ENCODE measurements around the gene UBASH3A.

DNA sequence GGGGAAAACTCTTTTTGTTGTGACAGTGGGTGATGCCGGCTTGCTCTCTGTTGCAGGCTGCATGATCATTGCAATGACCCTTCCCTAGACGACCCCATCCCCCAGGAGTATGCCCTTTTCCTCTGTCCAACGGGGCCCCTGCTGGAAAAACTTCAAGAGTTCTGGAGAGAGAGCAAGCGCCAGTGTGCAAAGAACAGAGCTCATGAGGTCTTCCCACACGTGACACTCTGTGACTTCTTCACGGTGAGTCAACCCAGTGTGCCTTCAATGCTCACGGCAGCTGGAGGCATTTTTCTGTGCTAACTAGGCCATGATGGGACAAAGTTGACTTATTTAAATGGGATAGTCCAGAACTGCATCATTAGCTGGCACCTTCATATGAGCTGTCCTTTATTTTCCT is 5.7 kb downstream of the UBASH3A start:
- no peak for TF ChIP-seq POLR2AphosphoS5 (IDR thresholded peaks at IDR 0.05; ENCODE audit: insufficient read depth in 1 of 2, low read depth in 1 of 2)
- TF ChIP-seq, protein P1, sequence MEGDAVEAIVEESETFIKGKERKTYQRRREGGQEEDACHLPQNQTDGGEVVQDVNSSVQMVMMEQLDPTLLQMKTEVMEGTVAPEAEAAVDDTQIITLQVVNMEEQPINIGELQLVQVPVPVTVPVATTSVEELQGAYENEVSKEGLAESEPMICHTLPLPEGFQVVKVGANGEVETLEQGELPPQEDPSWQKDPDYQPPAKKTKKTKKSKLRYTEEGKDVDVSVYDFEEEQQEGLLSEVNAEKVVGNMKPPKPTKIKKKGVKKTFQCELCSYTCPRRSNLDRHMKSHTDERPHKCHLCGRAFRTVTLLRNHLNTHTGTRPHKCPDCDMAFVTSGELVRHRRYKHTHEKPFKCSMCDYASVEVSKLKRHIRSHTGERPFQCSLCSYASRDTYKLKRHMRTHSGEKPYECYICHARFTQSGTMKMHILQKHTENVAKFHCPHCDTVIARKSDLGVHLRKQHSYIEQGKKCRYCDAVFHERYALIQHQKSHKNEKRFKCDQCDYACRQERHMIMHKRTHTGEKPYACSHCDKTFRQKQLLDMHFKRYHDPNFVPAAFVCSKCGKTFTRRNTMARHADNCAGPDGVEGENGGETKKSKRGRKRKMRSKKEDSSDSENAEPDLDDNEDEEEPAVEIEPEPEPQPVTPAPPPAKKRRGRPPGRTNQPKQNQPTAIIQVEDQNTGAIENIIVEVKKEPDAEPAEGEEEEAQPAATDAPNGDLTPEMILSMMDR (IDR thresholded peaks at IDR 0.05), result no peak
- TF ChIP-seq POLR2A (IDR thresholded peaks at IDR 0.05), result no peak
